SKM-1 treated with dmso at 0.1 percent for 144 hours (cell line): ENCODE results near the gene TSC22D1.
"Not testable (repeated sequence)": the region's sequence is repeated elsewhere in the genome, so short reads cannot be mapped to it uniquely, and the experiment has no call there.

Experiments used
- DNase-seq: peaks from one replicate; lab custom pipeline; 2025; ENCODE audit not compliant: unreplicated experiment; lab: John Stamatoyannopoulos, UW

The TSC22D1 gene

DNA sequence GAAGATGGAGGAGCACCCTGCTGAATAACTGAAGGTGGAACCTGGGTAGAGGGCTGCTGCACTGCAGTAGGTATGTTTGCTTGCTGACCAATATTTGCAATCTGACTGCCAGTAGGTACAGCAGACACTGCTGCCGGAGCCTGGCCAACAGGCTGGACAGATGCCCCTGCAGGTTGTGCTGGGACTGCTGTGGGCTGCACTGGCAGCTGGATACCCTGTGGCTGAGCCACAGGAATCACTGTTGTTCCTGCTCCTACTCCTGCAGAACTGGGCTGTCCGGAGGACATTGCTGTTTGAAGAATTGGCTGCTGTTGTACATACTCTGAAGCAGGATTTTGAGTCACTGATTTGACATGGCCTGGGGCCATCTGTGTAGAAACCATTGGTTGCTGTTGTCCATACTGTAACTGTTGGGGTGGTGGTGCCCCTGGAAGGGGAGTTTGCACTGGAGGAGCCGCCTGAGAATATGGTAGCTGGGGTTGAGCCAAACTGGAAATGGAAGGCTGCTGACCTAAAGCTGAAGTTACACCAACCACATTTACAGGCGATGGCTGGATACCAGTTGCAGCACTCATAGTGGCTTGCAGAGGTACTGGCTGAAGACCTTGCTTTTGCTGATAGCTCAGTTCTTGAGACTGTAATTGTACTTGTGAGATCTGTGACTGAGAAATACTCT lies 2.2 kb downstream of the TSC22D1 start:
- no peak for DNase-seq

DNA sequence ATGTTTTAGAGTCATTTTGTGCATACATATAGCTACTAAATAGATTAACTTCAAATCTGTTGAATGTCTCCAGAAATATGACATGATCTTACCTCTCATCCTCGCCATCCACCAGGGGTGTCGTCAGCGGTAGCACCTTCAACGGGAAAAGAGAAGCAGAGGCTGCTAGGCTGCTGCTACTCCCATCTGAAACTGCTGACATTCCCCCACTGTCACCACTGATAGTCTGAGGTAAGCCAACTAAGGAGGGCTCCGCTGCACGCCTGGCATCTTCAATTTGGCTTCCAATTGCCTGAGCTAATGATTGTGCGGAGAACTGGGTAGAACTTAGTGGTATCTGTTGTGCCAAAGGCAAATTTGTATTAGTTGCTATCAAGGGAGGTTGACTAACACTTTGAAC lies 3.1 kb downstream of the TSC22D1 start:
- DNase-seq = no peak

DNA sequence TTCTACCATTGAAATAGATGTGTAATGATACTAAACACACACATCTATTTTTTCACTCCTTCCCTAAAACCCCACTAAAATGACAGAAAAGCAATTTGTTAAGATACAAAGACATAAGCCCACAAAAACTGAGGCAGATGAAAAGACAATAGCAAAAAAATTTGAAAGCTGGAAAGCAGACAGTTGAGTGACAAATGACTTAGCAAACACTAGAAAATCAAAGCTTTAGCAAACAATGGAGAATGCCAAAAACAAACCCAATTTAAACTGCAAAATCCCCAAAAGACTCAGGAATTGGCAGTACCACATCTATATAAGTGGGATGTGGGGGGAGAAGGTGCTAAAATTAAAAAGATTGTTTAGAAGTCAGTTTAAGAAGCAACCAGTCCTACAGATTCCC lies 9.5 kb downstream of the TSC22D1 start:
- no peak for DNase-seq

- no peak for DNase-seq
These were observed 10.2 kb downstream of the TSC22D1 start for GRCh38 chr13:44565881-44566280.

GRCh38 chr13:44564936-44565335 lies 11.2 kb downstream of the TSC22D1 start:
- DNase-seq = no peak

DNA sequence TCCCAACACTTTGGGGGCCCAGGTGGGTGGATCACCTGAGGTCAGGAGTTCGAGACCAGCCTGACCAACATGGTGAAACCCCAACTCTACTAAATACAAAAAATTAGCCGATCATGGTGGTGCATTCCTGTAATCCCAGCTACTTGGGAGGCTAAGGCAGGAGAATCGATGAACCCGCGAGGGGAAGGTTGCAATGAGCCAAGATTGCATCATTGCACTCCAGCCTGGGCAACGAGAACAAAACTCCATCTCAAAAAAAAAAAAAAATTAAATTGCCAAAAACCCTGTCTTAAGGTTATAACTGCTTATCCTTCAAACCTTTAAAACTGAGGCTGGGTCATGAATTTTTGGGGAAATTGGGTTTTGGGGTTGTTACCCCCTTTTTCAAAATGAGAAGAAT lies 13.3 kb downstream of the TSC22D1 start:
- not testable (repeated sequence) for DNase-seq

GRCh38 chr13:44561351-44561750 lies 14.8 kb downstream of the TSC22D1 start:
- no peak for DNase-seq

- no peak for DNase-seq
These were observed 18.1 kb downstream of the TSC22D1 start for GRCh38 chr13:44557986-44558385.

- no peak for DNase-seq
These were observed 20.9 kb downstream of the TSC22D1 start for GRCh38 chr13:44555207-44555606.

DNA sequence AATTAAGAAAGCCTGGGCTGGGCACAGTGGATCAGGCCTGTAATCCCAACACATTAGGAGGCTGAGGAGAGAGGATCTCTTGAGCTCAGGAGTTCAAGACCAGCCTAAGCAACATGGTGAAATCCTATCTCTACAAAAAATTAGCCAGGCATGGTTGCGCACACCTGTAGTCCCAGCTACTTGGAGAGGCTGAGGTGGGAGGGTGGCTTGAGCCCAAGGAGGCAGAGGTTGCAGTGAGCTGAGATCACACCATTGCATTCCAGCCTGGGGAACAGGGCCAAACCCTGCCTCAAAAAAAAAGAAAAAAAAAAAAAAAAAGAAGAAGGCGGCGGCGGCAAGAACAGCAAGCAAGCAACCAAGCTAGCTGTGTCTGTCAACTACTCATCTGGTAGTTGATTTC lies 26.7 kb downstream of the TSC22D1 start:
- no peak for DNase-seq

DNA sequence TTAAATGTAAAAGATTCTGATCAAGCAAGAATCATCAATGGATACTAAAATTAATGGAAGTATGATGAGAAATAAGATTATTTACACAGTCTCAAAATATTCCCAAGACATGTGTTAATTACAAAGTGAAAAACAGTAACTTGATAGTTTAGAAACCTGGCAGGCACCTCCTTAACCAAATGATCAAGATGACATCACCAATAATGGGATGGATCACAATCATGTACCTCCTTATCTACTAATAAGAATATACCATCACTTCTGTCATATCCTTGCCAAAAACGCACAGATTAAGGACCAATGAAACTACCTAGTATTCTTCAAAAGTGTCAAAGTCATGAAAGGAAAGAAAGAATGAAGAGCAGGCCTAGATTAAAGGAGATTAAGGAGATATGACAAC lies 30.0 kb downstream of the TSC22D1 start:
- no peak for DNase-seq

- no peak for DNase-seq
These were observed 32.8 kb downstream of the TSC22D1 start for GRCh38 chr13:44543369-44543768.

DNA sequence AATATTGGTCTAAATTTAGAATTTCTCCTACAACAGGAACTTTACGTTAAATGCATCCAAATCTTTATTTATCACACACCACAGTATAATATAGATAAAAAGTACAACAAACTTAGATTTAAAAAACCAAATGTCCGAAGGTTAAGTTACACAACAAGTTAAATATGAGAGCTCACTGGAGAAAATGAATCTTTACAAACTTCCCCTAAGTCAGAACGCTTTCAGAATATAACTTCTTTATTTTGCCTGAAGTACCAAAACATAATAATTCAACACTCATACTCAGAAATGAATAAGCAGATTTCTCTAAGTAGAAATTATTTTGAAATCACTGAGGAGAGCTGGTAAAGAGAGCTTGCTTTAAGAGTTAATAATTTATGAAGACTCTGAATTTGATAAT lies 33.8 kb downstream of the TSC22D1 start:
- no peak for DNase-seq

DNA sequence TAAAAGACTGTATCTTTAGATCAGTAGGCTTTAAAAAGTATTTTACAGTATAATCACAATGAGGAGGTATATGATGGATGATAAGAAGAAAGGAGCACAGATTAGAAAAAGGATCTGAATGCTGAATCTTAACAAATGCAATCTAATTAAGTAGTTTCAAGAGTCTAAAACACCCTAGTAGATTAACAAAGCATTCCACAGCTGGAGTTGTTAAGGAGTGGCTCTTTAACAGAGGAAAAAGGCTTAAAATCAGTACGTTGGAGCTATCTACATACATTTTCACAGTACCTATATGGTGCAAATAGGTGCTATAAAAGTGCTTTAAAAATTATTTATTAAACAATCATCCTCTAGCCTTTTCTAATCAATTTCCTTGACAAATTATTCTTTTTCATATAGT lies 34.5 kb downstream of the TSC22D1 start:
- no peak for DNase-seq

DNA sequence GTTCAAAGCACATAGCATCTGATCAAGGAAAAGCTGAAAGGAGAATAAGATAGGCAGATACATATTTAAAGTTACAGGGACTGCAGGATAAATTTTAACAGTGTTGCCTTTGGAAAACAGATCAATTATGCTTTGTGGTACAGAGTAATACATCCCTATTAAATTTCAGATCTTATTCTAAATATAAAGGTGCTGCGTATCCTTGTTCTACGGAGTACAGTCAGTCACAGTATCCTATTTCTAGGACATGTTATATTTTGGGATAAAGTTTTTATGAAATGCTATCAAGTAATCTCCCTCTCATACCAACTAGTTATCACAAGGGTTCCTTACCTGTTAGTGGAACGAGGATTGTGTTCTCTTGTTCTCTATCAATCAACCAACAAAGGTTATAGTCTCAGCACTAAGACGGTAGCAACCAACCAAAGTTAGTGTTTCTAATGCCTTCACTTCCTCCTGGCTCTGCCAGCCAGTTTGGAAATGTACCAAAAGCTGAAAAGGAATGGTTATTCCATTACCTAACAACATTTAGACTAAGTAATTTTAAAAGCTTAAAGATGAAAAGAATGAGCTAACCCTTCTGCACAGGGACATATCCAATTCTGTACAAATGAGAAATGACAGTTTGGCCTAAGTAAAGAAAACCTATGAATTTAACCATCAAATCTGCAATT lies 35.2 kb downstream of the TSC22D1 start:
- no peak for DNase-seq

GRCh38 chr13:44537248-44537647 lies 38.9 kb downstream of the TSC22D1 start:
- no peak for DNase-seq

GRCh38 chr13:44523146-44524015 lies 52.7 kb downstream of the TSC22D1 start:
- DNase-seq = no peak

DNA sequence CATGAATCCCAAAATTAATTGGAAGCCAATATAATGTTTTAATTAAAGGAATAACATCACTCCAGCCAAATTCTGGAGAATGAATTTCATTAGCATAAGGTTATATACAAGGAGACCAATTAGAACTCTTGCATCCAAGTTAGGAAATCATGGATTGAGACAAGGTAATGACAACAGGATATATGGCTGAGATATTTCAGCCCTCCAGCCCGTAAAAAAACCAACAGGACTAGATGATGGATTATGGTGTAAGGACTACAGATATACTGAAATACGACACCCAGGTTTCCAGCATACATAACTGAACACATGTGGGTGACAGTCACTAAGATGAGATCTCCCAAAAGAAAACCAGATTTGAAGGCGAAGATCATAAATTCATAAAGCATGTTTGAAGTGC lies 56.5 kb downstream of the TSC22D1 start:
- no peak for DNase-seq

DNA sequence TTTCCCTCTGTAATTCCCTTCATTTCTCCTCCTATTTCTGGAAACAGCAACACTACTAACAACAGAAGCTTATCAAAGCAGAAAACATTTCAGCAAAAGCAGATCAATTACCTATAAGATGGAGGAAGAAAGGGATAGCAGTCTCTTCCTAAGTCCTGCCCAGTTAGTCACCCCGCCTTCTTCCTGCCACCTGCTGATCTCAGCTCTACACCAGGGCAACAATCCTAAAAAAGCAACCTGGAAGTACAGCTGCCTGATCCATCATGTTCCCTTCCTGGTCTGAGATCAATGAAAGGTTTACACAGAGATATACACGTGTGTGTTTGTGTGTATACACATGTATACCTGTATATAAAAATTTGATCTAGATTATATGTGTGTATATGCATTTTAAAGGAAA lies 59.4 kb downstream of the TSC22D1 start:
- no peak for DNase-seq

GRCh38 chr13:44514278-44514677 lies 61.9 kb downstream of the TSC22D1 start:
- DNase-seq = no peak

- DNase-seq = not testable (repeated sequence)
These were observed 66.3 kb downstream of the TSC22D1 start for GRCh38 chr13:44509853-44510252.

DNA sequence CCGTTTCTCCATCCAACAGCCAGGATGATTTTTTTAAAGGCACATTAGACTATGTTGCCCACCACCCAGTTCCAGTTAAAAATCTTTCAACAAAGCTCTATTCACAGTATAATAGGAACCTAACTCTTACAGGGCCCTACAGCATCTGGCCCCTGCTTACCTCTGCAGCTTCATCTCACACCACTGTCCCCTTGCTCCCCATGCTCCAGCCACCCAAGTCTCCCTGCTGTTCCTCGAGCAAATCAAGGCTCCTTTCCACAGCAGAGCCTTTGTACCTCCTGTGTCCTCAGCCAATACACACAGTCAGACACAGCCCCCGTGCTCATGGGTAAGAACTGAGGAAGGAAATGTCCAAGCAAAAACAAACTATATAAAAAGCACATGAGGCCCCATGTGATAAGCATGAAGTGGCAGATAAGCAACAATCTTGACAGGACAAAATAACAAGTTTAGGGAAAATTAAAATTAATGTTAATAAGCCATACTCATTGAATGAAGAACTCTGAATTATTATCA lies 67.5 kb downstream of the TSC22D1 start:
- DNase-seq = no peak
